SIG-M5 treated with dmso at 0.1 percent for 504 hours (cell line): Measurements from ENCODE around the gene GLIPR2.

Source experiments
- DNase-seq: peaks from one replicate; lab custom pipeline; 2025; ENCODE audit not compliant: unreplicated experiment; lab: John Stamatoyannopoulos, UW

GLIPR2 gene

GRCh38 chr9:36192196-36192595 lies 55.7 kb downstream of the GLIPR2 start:
- no peak for DNase-seq

GRCh38 chr9:36193023-36193422 lies 56.5 kb downstream of the GLIPR2 start:
- no peak for DNase-seq

GRCh38 chr9:36194326-36195000 lies 57.9 kb downstream of the GLIPR2 start:
- DNase-seq, result no peak

GRCh38 chr9:36204906-36205547 lies 68.5 kb downstream of the GLIPR2 start:
- DNase-seq, result no peak

GRCh38 chr9:36207016-36207415 lies 70.5 kb downstream of the GLIPR2 start:
- DNase-seq, result no peak

- no peak for DNase-seq
Measured at GRCh38 chr9:36207546-36208012, 71.0 kb downstream of the GLIPR2 start.

GRCh38 chr9:36208521-36209253 lies 72.2 kb downstream of the GLIPR2 start:
- no peak for DNase-seq

GRCh38 chr9:36210722-36211121 lies 74.2 kb downstream of the GLIPR2 start:
- no peak for DNase-seq

- DNase-seq, result no peak
Measured at GRCh38 chr9:36211510-36211909, 75.0 kb downstream of the GLIPR2 start.

GRCh38 chr9:36213387-36213786 lies 76.9 kb downstream of the GLIPR2 start:
- DNase-seq, result no peak
